H9 (cell line): ENCODE data around the gene DHX35. TPM values are rescaled to one million over a fixed set of nuclear protein-coding genes. Genes with fewer than 3 reads are reported as not detected.

Experiments
- DNase-seq: peaks from one replicate; pipeline ENCODE4 v3.0.0-alpha.2; 2017
- H2AFZ ChIP-seq: one replicate; pipeline ENCODE4 v1.6.1; 2013; ENCODE audit warnings: mild to moderate bottlenecking, low read length, control low read depth, moderate library complexity
- H2AK5ac ChIP-seq: 2 replicates; pipeline ENCODE4 v1.6.1; 2013; ENCODE audit warnings: low read length, control low read depth, mixed read lengths; ENCODE audit not compliant: insufficient read length
- H2BK120ac ChIP-seq: one replicate; pipeline ENCODE4 v1.6.1; 2013; ENCODE audit warnings: low read depth, mild to moderate bottlenecking, low read length, control low read depth, inconsistent platforms; ENCODE audit not compliant: poor library complexity, severe bottlenecking
- H2BK12ac ChIP-seq: 2 replicates; pipeline ENCODE4 v1.6.1; 2013; ENCODE audit warnings: low read length, control low read depth, mixed read lengths, low read depth; ENCODE audit not compliant: insufficient read length
- H2BK15ac ChIP-seq: 2 replicates; pipeline ENCODE4 v1.6.1; 2013; ENCODE audit warnings: low read depth, low read length, control low read depth
- H2BK20ac ChIP-seq: one replicate; pipeline ENCODE4 v1.6.1; 2013; ENCODE audit warnings: low read depth, mild to moderate bottlenecking, low read length, control low read depth, inconsistent platforms; ENCODE audit not compliant: poor library complexity, severe bottlenecking
- H2BK5ac ChIP-seq: 2 replicates; pipeline ENCODE4 v1.6.1; 2013; ENCODE audit warnings: low read length, control low read depth, mixed read lengths; ENCODE audit not compliant: insufficient read length
- H3K14ac ChIP-seq: 2 replicates; pipeline ENCODE4 v1.6.1; 2013; ENCODE audit warnings: low read length, control low read depth; ENCODE audit not compliant: insufficient read depth
- H3K18ac ChIP-seq: 2 replicates; pipeline ENCODE4 v1.6.1; 2013; ENCODE audit warnings: low read depth, mild to moderate bottlenecking, mixed read lengths, low read length, control low read depth; ENCODE audit not compliant: insufficient read length
- H3K23ac ChIP-seq: 2 replicates; pipeline ENCODE4 v1.6.1; 2013; ENCODE audit warnings: low read length, control low read depth, mixed read lengths, low read depth; ENCODE audit not compliant: insufficient read length
- H3K23me2 ChIP-seq: 2 replicates; pipeline ENCODE4 v1.6.1; 2013; ENCODE audit warnings: low read depth, mild to moderate bottlenecking, mixed read lengths, low read length, control low read depth; ENCODE audit not compliant: insufficient read length, poor library complexity, severe bottlenecking
- H3K27ac ChIP-seq: 2 replicates; pipeline ENCODE4 v1.5.1; 2013; ENCODE audit warnings: low read length, control low read depth, mixed read lengths, low read depth; ENCODE audit not compliant: insufficient read length
- H3K27me3 ChIP-seq: 2 replicates; pipeline ENCODE4 v1.6.1; 2013; ENCODE audit warnings: low read length, control low read depth, inconsistent platforms; ENCODE audit not compliant: insufficient read depth
- H3K4ac ChIP-seq: 2 replicates; pipeline ENCODE4 v1.6.1; 2013; ENCODE audit warnings: low read depth, mild to moderate bottlenecking, control low read depth, inconsistent platforms, low read length, moderate library complexity
- H3K4me1 ChIP-seq: 2 replicates; pipeline ENCODE4 v1.6.1; 2013; ENCODE audit warnings: low read length, control low read depth, inconsistent platforms; ENCODE audit not compliant: insufficient read depth
- H3K4me2 ChIP-seq: 2 replicates; pipeline ENCODE4 v1.6.1; 2013; ENCODE audit warnings: low read length, control low read depth, mixed read lengths; ENCODE audit not compliant: insufficient read length, insufficient read depth
- H3K56ac ChIP-seq: 2 replicates; pipeline ENCODE4 v1.6.1; 2013; ENCODE audit warnings: low read depth, mild to moderate bottlenecking, mixed read lengths, low read length, control low read depth; ENCODE audit not compliant: insufficient read length
- H3K79me1 ChIP-seq: 2 replicates; pipeline ENCODE4 v1.6.1; 2013; ENCODE audit warnings: low read depth, mild to moderate bottlenecking, moderate library complexity, low read length, control low read depth, inconsistent platforms; ENCODE audit not compliant: insufficient read depth, poor library complexity, severe bottlenecking
- H3K79me2 ChIP-seq: 2 replicates; pipeline ENCODE4 v1.6.1; 2013; ENCODE audit warnings: low read length, control low read depth, inconsistent platforms; ENCODE audit not compliant: insufficient read depth
- H3K9ac ChIP-seq: 2 replicates; pipeline ENCODE4 v1.6.1; 2013; ENCODE audit warnings: low read length, control low read depth, mixed read lengths; ENCODE audit not compliant: insufficient read length; ENCODE audit errors: extremely low read depth
- H3K9me3 ChIP-seq: one replicate; pipeline ENCODE4 v1.6.1; 2013; ENCODE audit warnings: low read depth, low read length, inconsistent platforms; ENCODE audit not compliant: control insufficient read depth
- H3T11ph ChIP-seq: one replicate; pipeline ENCODE4 v1.6.1; 2013; ENCODE audit warnings: mild to moderate bottlenecking, low read length, control low read depth, inconsistent platforms
- H4K20me1 ChIP-seq: one replicate; pipeline ENCODE4 v1.6.1; 2013; ENCODE audit not compliant: control insufficient read depth, insufficient read length, insufficient read depth
- H4K5ac ChIP-seq: 2 replicates; pipeline ENCODE4 v1.6.1; 2013; ENCODE audit warnings: low read depth, mild to moderate bottlenecking, mixed read lengths, low read length, control low read depth; ENCODE audit not compliant: insufficient read length
- H4K8ac ChIP-seq: replicated peaks from 2 replicates; pipeline ENCODE4 v1.6.1; 2013; ENCODE audit warnings: low read length, control low read depth, mixed read lengths, low read depth; ENCODE audit not compliant: insufficient read length
- H4K91ac ChIP-seq: 2 replicates; pipeline ENCODE4 v1.6.1; 2013; ENCODE audit warnings: low read depth, mild to moderate bottlenecking, moderate library complexity, mixed read lengths, low read length, control low read depth; ENCODE audit not compliant: insufficient read length
- H3K27ac Mint-ChIP-seq, 3 experiments: 2 replicates in 2 of 3; 3 replicates in 1 of 3; pipeline ENCODE4 v1.8.0; 2020 to 2021; ENCODE audit warnings: mixed read lengths in 3 of 3, mild to moderate bottlenecking in 1 of 3, moderate library complexity in 1 of 3
- H3K27me3 Mint-ChIP-seq: 2 replicates; pipeline ENCODE4 v1.8.0; 2021; ENCODE audit warnings: low read depth, mild to moderate bottlenecking, moderate library complexity, mixed read lengths
- H3K36me3 Mint-ChIP-seq, 3 experiments: 2 replicates in 2 of 3; 3 replicates in 1 of 3; pipeline ENCODE4 v1.8.0; 2020 to 2021; ENCODE audit warnings: low read depth in 3 of 3, mixed read lengths in 3 of 3; ENCODE audit not compliant: insufficient read depth in 1 of 3
- H3K4me1 Mint-ChIP-seq, 2 experiments: 2 replicates each; pipeline ENCODE4 v1.8.0; 2020; ENCODE audit warnings: mixed read lengths in 2 of 2
- H3K4me3 Mint-ChIP-seq, 2 experiments: 2 replicates in 1 of 2; 3 replicates in 1 of 2; pipeline ENCODE4 v1.8.0; 2020 to 2021; ENCODE audit warnings: mild to moderate bottlenecking in 2 of 2, mixed read lengths in 2 of 2, moderate library complexity in 1 of 2
- H3K9me3 Mint-ChIP-seq, 2 experiments: 2 replicates in 1 of 2; 3 replicates in 1 of 2; pipeline ENCODE4 v1.8.0; 2020; ENCODE audit warnings: mild to moderate bottlenecking in 2 of 2, mixed read lengths in 2 of 2, moderate library complexity in 1 of 2
- CTCF ChIP-seq: fragments of 200-600 bp; sonication (generic); conservative IDR thresholded peaks from 3 replicates; pipeline ENCODE4 v1.8.0; 2021; ENCODE audit warnings: antibody characterized with exemption, mild to moderate bottlenecking
- WGBS: extraction: QIAGEN DNeasy Blood & Tissue Kit; methylation state at CpG from one replicate; pipeline ENCODE4 v1.1.7; 2013; ENCODE audit warnings: missing lambda C conversion rate, low lambda C conversion rate, mixed read lengths; ENCODE audit not compliant: insufficient read length; ENCODE audit errors: extremely low coverage; 5-methylcytosine and 5-hydroxymethylcytosine counted together
- total RNA-seq: library from RNA; stranded (reverse); gene quantifications from 2 replicates; pipeline ENCODE4 v1.2.1, GENCODE V29; 2021

Gene DHX35
- total RNA-seq, 1 experiment from 2014 or later: 14.4 TPM

GRCh38 chr20:38985060-38985459, 22.9 kb downstream of the DHX35 start:
- no peak overlapping the region for H2BK20ac ChIP-seq
- H3K14ac ChIP-seq: no peak overlapping the region
- no peak overlapping the region for H3K27ac ChIP-seq
- no peak overlapping the region for H3K18ac ChIP-seq
- no peak for DNase-seq
- H3K4me1 ChIP-seq: no peaks in the 10 kb centered on the region; the same call in 1 of the 2 replicates
- H3K79me1 ChIP-seq: no peaks in the 10 kb centered on the region
- H2AK5ac ChIP-seq: no peak overlapping the region
- no peak overlapping the region for H4K8ac ChIP-seq
- H4K5ac ChIP-seq: no peak overlapping the region
- H2AFZ ChIP-seq: no peak overlapping the region
- H2BK5ac ChIP-seq: no peak overlapping the region
- TF ChIP-seq CTCF: no peak
- no peak overlapping the region for H3K4ac ChIP-seq
- no peak overlapping the region for H4K91ac ChIP-seq
- no peaks in the 10 kb centered on the region for H3K27me3 Mint-ChIP-seq
- no CpG with 5 or more reads among the region's 4 CpGs for WGBS
- H3K4me1 Mint-ChIP-seq: peaks cover 13 to 17% of the 10 kb centered on the region in 2 experiments
- no peaks in the 10 kb centered on the region for H3K9me3 ChIP-seq
- H3K9me3 Mint-ChIP-seq: no peaks in the 10 kb centered on the region
- H3T11ph ChIP-seq: no peak overlapping the region
- H2BK15ac ChIP-seq: no peak overlapping the region
- H4K20me1 ChIP-seq: no peaks in the 10 kb centered on the region
- no peak overlapping the region for H3K9ac ChIP-seq
- H2BK12ac ChIP-seq: no peak overlapping the region
- no peaks in the 10 kb centered on the region for H3K79me2 ChIP-seq
- H3K36me3 Mint-ChIP-seq: peaks cover 12 to 25% (median 21%) of the 10 kb centered on the region in 3 experiments
- no peaks in the 10 kb centered on the region for H3K23me2 ChIP-seq
- no peak overlapping the region for H3K4me2 ChIP-seq
- no peaks in the 10 kb centered on the region for H3K27me3 ChIP-seq
- no peak overlapping the region for H3K4me3 Mint-ChIP-seq
- peak overlapping the region in 1 of 3 experiments; percentile 71; a peak in 2 of 7 replicates for H3K27ac Mint-ChIP-seq
- no peak overlapping the region for H3K23ac ChIP-seq
- H3K56ac ChIP-seq: no peak overlapping the region
- no peak overlapping the region for H2BK120ac ChIP-seq
